PFSK-1 (cell line): ENCODE measurements around the gene TMEM119.

Experiments
- FOXP2 ChIP-seq: optimal IDR thresholded peaks from 2 replicates; pipeline ENCODE3; 2011; ENCODE audit warnings: borderline replicate concordance, control low read depth, inconsistent platforms; ENCODE audit not compliant: insufficient read depth; ENCODE audit errors: extremely low read length, extremely low read depth
- POLR2AphosphoS5 ChIP-seq: IDR thresholded peaks from 2 replicates; pipeline ENCODE4 v1.6.1; 2012; ENCODE audit warnings: low read depth, mild to moderate bottlenecking, control low read depth, low read length, moderate library complexity
- REST ChIP-seq, 2 experiments: IDR thresholded peaks; 2 replicates each; pipeline versions ENCODE4 v1.6.1 to v1.8.0; 2011 to 2012; ENCODE audit warnings: low read depth in 2 of 2, low read length in 2 of 2, control low read depth in 1 of 2, inconsistent platforms in 1 of 2, mild to moderate bottlenecking in 1 of 2, moderate library complexity in 1 of 2; ENCODE audit not compliant: insufficient read depth in 1 of 2
- SIN3A ChIP-seq: IDR thresholded peaks from 2 replicates; pipeline ENCODE4 v1.6.1; 2012; ENCODE audit warnings: mild to moderate bottlenecking, low read length, moderate library complexity, borderline replicate concordance; ENCODE audit not compliant: insufficient read depth
- TAF1 ChIP-seq: IDR thresholded peaks from 2 replicates; pipeline ENCODE4 v1.6.1; 2012; ENCODE audit warnings: low read length, control low read depth, borderline replicate concordance; ENCODE audit not compliant: insufficient read depth

The TMEM119 gene

GRCh38 chr12:108615918-108616317 lies 18.0 kb upstream of the TMEM119 start:
- TF ChIP-seq SIN3A (no peak), FOXP2 (no peak), TAF1 (no peak), POLR2AphosphoS5 (no peak), REST (IDR thresholded peaks at IDR 0.05; ENCODE audit: insufficient read depth in 1 of 2, low read depth in 2 of 2, low read length in 2 of 2) (no peak)

- TF ChIP-seq TAF1 (no peak), POLR2AphosphoS5 (no peak), SIN3A (no peak), REST (IDR thresholded peaks at IDR 0.05; ENCODE audit: insufficient read depth in 1 of 2, low read depth in 2 of 2, low read length in 2 of 2) (no peak), FOXP2 (no peak)
Observed at GRCh38 chr12:108614639-108615038, 16.8 kb upstream of the TMEM119 start.

- TF ChIP-seq TAF1 = no peak
- TF ChIP-seq SIN3A = no peak
- no peak for TF ChIP-seq FOXP2
- TF ChIP-seq REST (IDR thresholded peaks at IDR 0.05; ENCODE audit: insufficient read depth in 1 of 2, low read depth in 2 of 2, low read length in 2 of 2) = no peak
- TF ChIP-seq POLR2AphosphoS5 = no peak
Observed at GRCh38 chr12:108614041-108614440, 16.2 kb upstream of the TMEM119 start.

GRCh38 chr12:108613548-108613947 lies 15.7 kb upstream of the TMEM119 start:
- no peak for TF ChIP-seq FOXP2
- no peak for TF ChIP-seq POLR2AphosphoS5
- no peak for TF ChIP-seq TAF1
- no peak for TF ChIP-seq SIN3A
- TF ChIP-seq REST (IDR thresholded peaks at IDR 0.05; ENCODE audit: insufficient read depth in 1 of 2, low read depth in 2 of 2, low read length in 2 of 2) = no peak

- TF ChIP-seq REST (IDR thresholded peaks at IDR 0.05; ENCODE audit: insufficient read depth in 1 of 2, low read depth in 2 of 2, low read length in 2 of 2) (no peak), SIN3A (no peak), FOXP2 (no peak), POLR2AphosphoS5 (no peak), TAF1 (no peak)
Observed at GRCh38 chr12:108612788-108613282, 15.0 kb upstream of the TMEM119 start.
